SK-MEL-5 (cell line): ENCODE measurements around the gene ENTPD1. TPM values are rescaled to one million over a fixed set of nuclear protein-coding genes. Genes with fewer than 3 reads are reported as not detected.
"Not testable (repeated sequence)": the region's sequence is repeated elsewhere in the genome, so short reads cannot be mapped to it uniquely, and the experiment has no call there.

Source experiments
- DNase-seq: peaks from one replicate; pipeline ENCODE4 v3.0.0-alpha.2; 2016; ENCODE audit warnings: low read depth, low spot score
- in situ Hi-C: cut with HindIII; loops from 2 replicates; pipeline ENCODE4 v1.10.0; 2016; ENCODE audit warnings: low sequenced_read_pairs, high pct_unique_total_duplicates, low pct_unique_long_range_greater_than_20kb
- total RNA-seq: library from RNA; depleted of rRNA; stranded (reverse); fragments of >200 nt; shearing (Covaris generic); gene quantifications from 2 replicates; pipeline ENCODE4 v1.2.3, GENCODE V29; 2014

The ENTPD1 gene
- total RNA-seq, 1 experiment from 2014 or later = 20.2 TPM

- in situ Hi-C loops = no loop called here
- peak; percentile 84 for DNase-seq
These were observed 405 bp upstream of the ENTPD1 start for GRCh38 chr10:95755511-95756004.

- in situ Hi-C loops = no loop called here
These were observed 1.1 kb downstream of the ENTPD1 start for GRCh38 chr10:95756809-95757684.

GRCh38 chr10:95758351-95759025, 2.5 kb downstream of the ENTPD1 start:
- in situ Hi-C loops = no loop called here
- peak; percentile 48 for DNase-seq

More at GRCh38 chr10:95756809-95757684, 1.1 kb downstream of the ENTPD1 start:
- no peak for DNase-seq

- in situ Hi-C loops = no loop called here
- no peak for DNase-seq
These were observed 3.4 kb downstream of the ENTPD1 start for GRCh38 chr10:95759233-95759826.

- no peak for DNase-seq
- in situ Hi-C loops = no loop called here
These were observed 6.1 kb downstream of the ENTPD1 start for GRCh38 chr10:95761939-95762492.

GRCh38 chr10:95767884-95768556, 12.1 kb downstream of the ENTPD1 start:
- in situ Hi-C loops = no loop called here

GRCh38 chr10:95770084-95770720, 14.2 kb downstream of the ENTPD1 start:
- in situ Hi-C loops = no loop called here
- DNase-seq = no peak

More at GRCh38 chr10:95767884-95768556, 12.1 kb downstream of the ENTPD1 start:
- no peak for DNase-seq

- DNase-seq, in situ Hi-C loops: not testable (repeated sequence)
These were observed 17.5 kb downstream of the ENTPD1 start for GRCh38 chr10:95773454-95773853.

GRCh38 chr10:95777638-95778037, 21.7 kb downstream of the ENTPD1 start:
- in situ Hi-C loops, DNase-seq: not testable (repeated sequence)

- in situ Hi-C loops = no loop called here
- DNase-seq = no peak
These were observed 26.4 kb downstream of the ENTPD1 start for GRCh38 chr10:95782318-95782717.

- in situ Hi-C loops = no loop called here
- DNase-seq = no peak
These were observed 27.8 kb downstream of the ENTPD1 start for GRCh38 chr10:95783741-95784140.

GRCh38 chr10:95784279-95784913, 28.4 kb downstream of the ENTPD1 start:
- in situ Hi-C loops = no loop called here
- no peak for DNase-seq

GRCh38 chr10:95785317-95785716, 29.4 kb downstream of the ENTPD1 start:
- in situ Hi-C loops = no loop called here
- no peak for DNase-seq

- DNase-seq = no peak
- in situ Hi-C loops = no loop called here
These were observed 30.1 kb downstream of the ENTPD1 start for GRCh38 chr10:95785942-95786669.

- no peak for DNase-seq
- in situ Hi-C loops = no loop called here
These were observed 31.5 kb downstream of the ENTPD1 start for GRCh38 chr10:95787447-95787846.

- no peak for DNase-seq
- in situ Hi-C loops = no loop called here
These were observed 32.9 kb downstream of the ENTPD1 start for GRCh38 chr10:95788830-95789229.
